Cardiac fibroblast (primary cell): ENCODE data around the gene SCT.
A peak's percentile ranks its signal among the peaks of the same experiment; 100 is the strongest.

Experiments used
- DNase-seq, 2 donors: peaks; one replicate each; pipeline versions ENCODE4 v3.0.0 to v3.0.0-alpha.2; 2010; ENCODE audit warnings: low read depth in 2 of 2
- H3K4me3 ChIP-seq, 2 donors: replicated peaks in 1 of 2; 1 replicate in 1 of 2; 2 replicates in 1 of 2; pipeline ENCODE4 v1.5.1; 2011; ENCODE audit warnings: low read depth in 2 of 2, low read length in 2 of 2, mild to moderate bottlenecking in 2 of 2, moderate library complexity in 1 of 2
- TF ChIP-seq, protein P1 (sequence below): IDR thresholded peaks from one replicate; pipeline ENCODE4 v1.5.1; 2011; ENCODE audit warnings: low read depth, mild to moderate bottlenecking, low read length, inconsistent platforms

SCT gene

DNA sequence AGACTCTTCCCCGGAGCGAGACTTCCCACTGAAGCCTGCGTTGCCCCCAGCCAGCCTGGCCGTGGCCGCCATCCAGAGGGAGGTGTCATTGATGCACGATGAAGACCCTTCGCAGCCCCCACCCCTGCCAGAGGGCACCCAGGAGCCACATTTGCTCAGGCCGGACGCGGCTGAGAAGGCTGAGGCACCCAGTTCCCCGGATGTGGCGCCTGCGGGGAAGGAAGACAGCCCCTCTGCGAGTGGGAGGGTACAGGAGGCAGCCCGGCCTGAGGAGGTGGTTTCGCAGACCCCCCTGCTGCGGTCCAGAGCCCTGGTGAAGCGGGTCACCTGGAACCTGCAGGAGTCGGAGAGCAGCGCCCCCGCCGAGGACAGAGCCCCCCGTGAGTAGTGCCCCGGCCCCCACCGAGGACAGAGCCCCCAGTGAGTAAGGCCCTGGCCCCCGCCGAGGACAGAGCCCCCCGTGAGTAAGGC lies 17.6 kb downstream of the SCT start:
- DNase-seq = no peak
- no peak overlapping the region for H3K4me3 ChIP-seq
- TF ChIP-seq, protein P1, sequence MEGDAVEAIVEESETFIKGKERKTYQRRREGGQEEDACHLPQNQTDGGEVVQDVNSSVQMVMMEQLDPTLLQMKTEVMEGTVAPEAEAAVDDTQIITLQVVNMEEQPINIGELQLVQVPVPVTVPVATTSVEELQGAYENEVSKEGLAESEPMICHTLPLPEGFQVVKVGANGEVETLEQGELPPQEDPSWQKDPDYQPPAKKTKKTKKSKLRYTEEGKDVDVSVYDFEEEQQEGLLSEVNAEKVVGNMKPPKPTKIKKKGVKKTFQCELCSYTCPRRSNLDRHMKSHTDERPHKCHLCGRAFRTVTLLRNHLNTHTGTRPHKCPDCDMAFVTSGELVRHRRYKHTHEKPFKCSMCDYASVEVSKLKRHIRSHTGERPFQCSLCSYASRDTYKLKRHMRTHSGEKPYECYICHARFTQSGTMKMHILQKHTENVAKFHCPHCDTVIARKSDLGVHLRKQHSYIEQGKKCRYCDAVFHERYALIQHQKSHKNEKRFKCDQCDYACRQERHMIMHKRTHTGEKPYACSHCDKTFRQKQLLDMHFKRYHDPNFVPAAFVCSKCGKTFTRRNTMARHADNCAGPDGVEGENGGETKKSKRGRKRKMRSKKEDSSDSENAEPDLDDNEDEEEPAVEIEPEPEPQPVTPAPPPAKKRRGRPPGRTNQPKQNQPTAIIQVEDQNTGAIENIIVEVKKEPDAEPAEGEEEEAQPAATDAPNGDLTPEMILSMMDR = no peak

DNA sequence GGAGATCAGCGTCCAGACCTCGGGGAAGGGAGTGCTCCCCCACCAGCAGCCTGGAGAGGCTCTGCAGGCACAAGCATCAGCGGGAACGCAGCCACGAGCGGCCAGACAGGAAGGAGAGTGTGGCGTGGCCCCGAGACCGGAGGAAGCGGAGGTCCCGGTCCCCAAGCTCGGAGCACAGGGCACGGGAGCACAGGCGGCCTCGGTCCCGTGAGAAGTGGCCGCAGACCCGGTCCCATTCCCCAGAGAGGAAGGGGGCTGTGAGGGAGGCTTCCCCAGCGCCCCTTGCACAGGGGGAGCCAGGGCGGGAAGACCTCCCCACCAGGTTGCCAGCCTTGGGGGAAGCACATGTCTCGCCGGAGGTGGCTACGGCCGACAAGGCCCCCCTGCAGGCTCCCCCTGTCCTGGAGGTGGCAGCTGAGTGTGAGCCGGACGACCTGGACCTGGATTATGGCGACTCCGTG lies 18.2 kb downstream of the SCT start:
- no peak for DNase-seq
- TF ChIP-seq, protein P1 = no peak
- no peak overlapping the region for H3K4me3 ChIP-seq

DNA sequence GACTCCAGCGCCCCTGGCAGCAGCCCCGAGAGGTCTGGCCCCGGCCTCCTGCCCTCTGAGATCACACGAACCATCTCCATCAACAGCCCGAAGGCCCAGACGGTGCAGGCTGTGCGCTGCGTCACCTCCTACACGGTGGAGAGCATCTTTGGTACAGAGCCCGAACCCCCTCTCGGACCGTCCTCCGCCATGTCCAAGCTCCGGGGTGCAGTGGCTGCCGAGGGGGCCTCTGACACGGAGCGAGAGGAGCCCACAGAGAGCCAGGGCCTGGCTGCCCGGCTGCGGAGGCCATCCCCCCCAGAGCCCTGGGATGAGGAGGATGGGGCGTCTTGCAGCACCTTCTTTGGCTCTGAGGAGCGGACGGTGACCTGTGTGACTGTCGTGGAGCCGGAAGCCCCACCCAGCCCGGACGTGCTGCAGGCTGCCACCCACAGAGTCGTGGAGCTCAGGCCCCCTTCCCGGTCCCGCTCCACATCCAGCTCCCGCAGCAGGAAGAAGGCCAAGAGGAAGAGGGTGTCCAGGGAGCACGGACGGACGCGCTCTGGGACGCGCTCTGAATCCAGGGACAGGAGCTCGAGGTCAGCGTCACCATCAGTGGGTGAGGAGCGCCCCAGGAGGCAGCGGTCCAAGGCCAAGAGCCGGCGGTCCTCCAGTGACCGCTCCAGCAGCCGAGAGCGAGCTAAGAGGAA lies 18.9 kb downstream of the SCT start:
- no peak for DNase-seq
- TF ChIP-seq, protein P1 = no peak
- H3K4me3 ChIP-seq = no peak overlapping the region

DNA sequence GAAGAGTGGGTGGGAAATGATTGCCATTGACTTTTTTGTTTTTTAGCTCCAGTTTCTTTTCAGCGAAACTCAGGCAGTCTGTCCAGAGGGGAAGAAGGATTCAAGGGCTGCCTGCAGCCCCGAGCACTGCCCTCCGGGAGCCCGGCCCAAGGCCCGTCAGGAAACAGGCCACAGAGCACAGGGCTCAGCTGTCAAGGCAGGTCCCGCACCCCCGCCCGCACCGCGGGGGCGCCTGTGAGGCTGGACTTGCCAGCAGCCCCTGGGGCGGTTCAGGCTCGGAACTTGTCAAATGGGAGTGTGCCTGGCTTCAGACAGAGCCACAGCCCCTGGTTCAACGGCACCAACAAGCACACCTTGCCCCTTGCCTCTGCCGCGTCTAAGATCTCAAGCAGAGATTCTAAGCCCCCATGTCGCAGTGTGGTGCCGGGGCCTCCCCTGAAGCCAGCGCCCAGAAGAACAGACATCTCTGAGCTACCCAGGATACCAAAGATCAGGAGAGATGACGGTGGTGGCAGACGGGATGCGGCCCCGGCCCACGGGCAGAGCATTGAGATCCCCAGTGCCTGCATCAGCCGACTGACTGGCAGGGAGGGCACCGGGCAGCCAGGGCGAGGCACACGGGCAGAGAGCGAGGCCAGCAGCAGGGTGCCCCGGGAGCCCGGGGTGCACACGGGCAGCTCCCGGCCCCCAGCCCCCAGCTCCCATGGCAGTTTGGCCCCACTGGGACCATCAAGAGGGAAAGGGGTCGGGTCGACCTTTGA lies 19.8 kb downstream of the SCT start:
- TF ChIP-seq, protein P1 = no peak
- DNase-seq = no peak
- no peak overlapping the region for H3K4me3 ChIP-seq

DNA sequence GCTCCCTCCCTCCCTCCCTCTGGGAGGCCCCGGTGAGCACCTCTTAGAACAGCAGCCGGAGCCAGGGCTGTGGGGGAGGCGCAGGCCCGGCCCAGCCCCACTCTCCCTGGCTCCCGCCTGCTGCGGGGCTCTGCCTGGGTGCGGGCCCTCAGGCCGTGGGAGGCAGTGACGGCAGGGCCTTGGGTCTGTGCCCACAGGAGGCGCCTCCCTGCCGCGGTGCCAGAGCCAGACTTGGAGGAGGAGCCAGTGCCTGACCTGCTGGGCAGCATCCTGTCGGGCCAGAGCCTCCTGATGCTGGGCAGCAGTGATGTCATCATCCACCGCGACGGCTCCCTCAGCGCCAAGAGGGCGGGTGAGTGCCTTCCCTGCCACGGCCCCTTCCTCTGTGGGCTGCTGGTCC lies 20.7 kb downstream of the SCT start:
- TF ChIP-seq, protein P1 = no peak
- no peak overlapping the region for H3K4me3 ChIP-seq
- peak; percentile 51 to 84 for DNase-seq

DNA sequence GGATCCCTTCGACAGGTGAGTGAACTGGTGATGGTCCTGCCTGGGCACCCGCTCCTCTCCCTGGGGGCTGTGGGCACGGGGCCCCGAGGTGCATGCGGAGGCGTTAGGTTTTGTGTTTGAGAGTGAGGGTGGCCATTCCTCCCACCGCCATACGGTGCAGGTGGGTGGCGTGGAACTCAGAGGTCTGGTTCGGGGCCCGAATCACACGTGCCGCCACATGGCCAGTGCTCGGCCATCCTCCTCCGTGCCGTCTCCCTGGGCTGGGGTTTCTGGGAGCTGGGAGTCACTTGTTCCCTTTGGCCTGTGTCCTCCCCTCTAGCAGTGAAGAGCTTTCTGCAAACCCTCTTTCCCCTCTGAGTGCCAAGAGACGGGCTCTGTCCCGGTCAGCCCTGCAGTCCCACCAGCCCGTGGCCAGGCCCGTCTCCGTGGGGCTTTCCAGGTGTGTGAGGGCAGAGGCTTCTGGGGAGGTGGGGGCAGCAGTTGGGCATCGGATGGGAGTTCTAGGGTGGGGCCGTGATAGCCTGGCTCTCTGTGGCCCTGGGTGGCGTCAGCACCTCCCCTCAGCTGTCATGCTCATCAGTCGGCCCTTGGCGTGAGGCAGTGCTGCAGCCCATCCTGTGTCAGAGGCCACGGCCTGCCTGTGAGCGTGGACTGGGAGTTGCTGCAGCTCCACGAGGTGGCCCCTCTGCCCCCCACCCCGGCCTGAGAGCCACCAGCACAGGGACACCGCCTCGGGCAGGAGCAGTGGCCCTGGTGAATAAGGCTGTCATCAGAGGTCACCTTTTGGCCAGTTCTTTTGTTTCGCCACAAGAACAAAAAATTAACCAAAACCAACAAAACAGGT lies 21.5 kb downstream of the SCT start:
- no peak overlapping the region for H3K4me3 ChIP-seq
- DNase-seq = no peak
- TF ChIP-seq, protein P1 = no peak
